ENCODE results near the gene ATP2C2. TPM values are rescaled to one million over a fixed set of nuclear protein-coding genes. Genes with fewer than 3 reads are reported as not detected.
"Not testable (repeated sequence)": the region's sequence is repeated elsewhere in the genome, so short reads cannot be mapped to it uniquely, and the experiment has no call there.

ATP2C2 gene
- total RNA-seq, 2 experiments from 2014 or later = not detected

GRCh38 chr16:84330685-84331050, 37.7 kb upstream of the ATP2C2 start:
- ChIA-PET CTCF (no interaction called here), POLR2A (no interaction called here)
- Mint-ChIP-seq H3K27ac (no peak overlapping the region), H3K9me3 (ENCODE audit: insufficient read depth) (no peaks in the 10 kb centered on the region), H3K4me3 (no peak overlapping the region), H3K4me1 (ENCODE audit: low read depth) (no peaks in the 10 kb centered on the region), H3K36me3 (ENCODE audit: low read depth) (no peaks in the 10 kb centered on the region), H3K27me3 (ENCODE audit: low read depth) (peaks cover 2% of the 10 kb centered on the region)
- ATAC-seq (no peak), DNase-seq (no peak)

- peaks cover 2% of the 10 kb centered on the region for H3K36me3 Mint-ChIP-seq (ENCODE audit: low read depth)
- CTCF ChIA-PET = no interaction called here
- DNase-seq (no peak), ATAC-seq (no peak)
- H3K4me1 Mint-ChIP-seq (ENCODE audit: low read depth) = no peaks in the 10 kb centered on the region
- H3K4me3 Mint-ChIP-seq = no peak overlapping the region
- POLR2A ChIA-PET = no interaction called here
- H3K27ac Mint-ChIP-seq = no peak overlapping the region
- peaks cover 2% of the 10 kb centered on the region for H3K27me3 Mint-ChIP-seq (ENCODE audit: low read depth)
- peaks cover 3% of the 10 kb centered on the region for H3K9me3 Mint-ChIP-seq (ENCODE audit: insufficient read depth)
Observed at GRCh38 chr16:84331998-84332780, 36.1 kb upstream of the ATP2C2 start.

DNA sequence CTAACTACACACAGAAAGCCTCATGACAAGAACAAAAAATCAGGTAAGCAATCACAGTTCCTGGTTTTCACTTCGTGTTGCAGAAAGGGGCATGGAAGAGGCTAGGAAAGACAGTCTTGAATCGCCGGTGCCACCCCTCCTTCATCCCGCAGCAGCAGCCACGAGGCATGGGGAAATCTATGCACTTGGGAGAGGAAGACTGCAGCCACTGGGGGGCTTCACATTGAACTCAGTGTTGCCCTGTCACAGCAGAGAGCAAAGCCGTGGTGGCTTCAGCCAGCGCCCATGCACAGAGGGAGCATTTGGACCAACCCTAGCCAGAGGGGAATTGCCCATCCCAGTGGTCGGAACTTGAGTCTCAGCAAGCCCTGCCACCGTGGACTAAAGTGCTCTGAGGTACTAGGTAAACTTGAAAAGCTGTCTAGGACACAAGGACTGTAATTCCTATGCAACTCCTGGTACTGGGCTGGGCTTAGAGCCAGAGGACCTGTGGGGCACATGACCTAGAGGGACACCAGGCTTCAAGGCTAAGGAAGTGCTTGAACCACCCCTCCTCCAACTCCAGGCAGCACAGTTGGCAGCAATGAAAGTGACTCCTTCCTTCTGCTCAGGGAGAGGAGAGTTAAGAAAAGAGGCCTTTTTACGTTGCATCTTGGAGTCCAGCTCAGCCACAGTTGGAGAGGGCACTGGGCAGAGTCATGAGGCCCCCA, 35.2 kb upstream of the ATP2C2 start:
- no peak for DNase-seq
- POLR2A ChIA-PET = no interaction called here
- Mint-ChIP-seq H3K27ac (no peak overlapping the region), H3K4me1 (ENCODE audit: low read depth) (no peaks in the 10 kb centered on the region), H3K4me3 (no peak overlapping the region), H3K27me3 (ENCODE audit: low read depth) (peaks cover 4% of the 10 kb centered on the region), H3K9me3 (ENCODE audit: insufficient read depth) (peaks cover 6% of the 10 kb centered on the region), H3K36me3 (ENCODE audit: low read depth) (peaks cover 3% of the 10 kb centered on the region)
- CTCF ChIA-PET = no interaction called here
- no peak for ATAC-seq

GRCh38 chr16:84334058-84334457, 34.3 kb upstream of the ATP2C2 start:
- peaks cover 6% of the 10 kb centered on the region for H3K9me3 Mint-ChIP-seq (ENCODE audit: insufficient read depth)
- H3K27ac Mint-ChIP-seq = no peak overlapping the region
- no peaks in the 10 kb centered on the region for H3K4me1 Mint-ChIP-seq (ENCODE audit: low read depth)
- peaks cover 3% of the 10 kb centered on the region for H3K36me3 Mint-ChIP-seq (ENCODE audit: low read depth)
- DNase-seq = no peak
- ChIA-PET POLR2A (no interaction called here), CTCF (no interaction called here)
- ATAC-seq = no peak
- peaks cover 4% of the 10 kb centered on the region for H3K27me3 Mint-ChIP-seq (ENCODE audit: low read depth)
- no peak overlapping the region for H3K4me3 Mint-ChIP-seq

DNA sequence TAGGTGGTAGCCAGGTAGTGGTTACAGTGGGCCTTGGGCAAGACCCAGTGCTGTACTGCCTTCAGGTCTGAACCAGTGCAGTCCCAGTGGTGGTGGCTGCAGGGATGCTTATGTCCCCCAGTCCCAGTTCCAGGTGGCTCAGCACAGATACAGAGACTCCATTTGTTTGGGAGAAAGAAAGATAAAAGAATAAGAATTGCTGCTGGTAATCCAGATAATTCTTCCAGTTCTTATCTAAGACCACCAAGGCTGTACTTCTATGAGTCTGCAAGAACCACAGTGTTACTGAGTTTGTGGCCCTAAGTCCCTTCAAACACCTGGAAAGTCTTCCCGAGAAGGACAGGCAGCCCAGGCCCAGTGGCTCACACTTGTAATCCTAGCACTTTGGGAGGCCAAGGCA, 33.9 kb upstream of the ATP2C2 start:
- H3K9me3 Mint-ChIP-seq (ENCODE audit: insufficient read depth) = peaks cover 6% of the 10 kb centered on the region
- H3K4me1 Mint-ChIP-seq (ENCODE audit: low read depth) = no peaks in the 10 kb centered on the region
- no peak overlapping the region for H3K27ac Mint-ChIP-seq
- DNase-seq (no peak), ATAC-seq (no peak)
- H3K4me3 Mint-ChIP-seq = no peak overlapping the region
- CTCF ChIA-PET = no interaction called here
- POLR2A ChIA-PET = no interaction called here
- H3K27me3 Mint-ChIP-seq (ENCODE audit: low read depth) = peaks cover 4% of the 10 kb centered on the region
- H3K36me3 Mint-ChIP-seq (ENCODE audit: low read depth) = peaks cover 3% of the 10 kb centered on the region

DNA sequence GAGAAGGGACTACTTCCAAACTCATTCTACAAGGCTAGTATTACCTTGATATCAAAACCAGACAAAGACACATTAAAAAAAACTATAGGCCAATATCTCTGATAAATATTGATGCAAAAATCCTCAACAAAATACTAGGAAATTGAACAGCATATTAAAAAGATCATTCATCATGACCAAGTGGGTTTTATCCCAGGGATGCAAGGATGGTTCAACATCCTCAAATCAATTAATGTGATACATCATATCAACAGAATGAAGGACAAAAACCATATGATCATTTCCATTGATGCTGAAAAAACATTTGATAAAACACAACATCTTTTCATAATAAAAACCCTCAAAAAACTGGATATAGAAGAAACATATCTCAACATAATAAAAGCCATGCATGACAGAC, 31.1 kb upstream of the ATP2C2 start:
- ATAC-seq, POLR2A ChIA-PET, H3K4me3 Mint-ChIP-seq: not testable (repeated sequence)

DNA sequence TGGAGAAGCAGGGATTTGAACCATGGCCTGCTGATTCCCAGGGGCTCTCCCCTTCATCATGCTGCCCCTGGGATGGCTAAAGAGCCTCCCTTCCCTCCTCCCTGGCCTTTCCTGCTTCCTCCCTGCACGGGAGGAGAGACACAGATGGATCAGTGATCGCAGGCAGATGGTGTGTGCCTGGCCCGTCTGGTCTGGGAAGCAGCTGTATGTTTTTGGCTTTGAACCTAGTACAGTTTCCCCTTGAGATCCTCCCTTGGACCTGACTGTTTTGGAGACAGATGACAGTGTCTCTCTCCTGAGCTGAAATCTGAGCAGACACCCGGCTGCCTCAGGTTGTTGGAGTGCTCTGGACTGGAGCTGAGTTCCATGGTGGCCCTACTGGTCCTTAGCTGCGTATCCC, 29.0 kb upstream of the ATP2C2 start:
- CTCF ChIA-PET = no interaction called here
- no peak overlapping the region for H3K27ac Mint-ChIP-seq
- DNase-seq (no peak), ATAC-seq (no peak)
- peaks cover 4% of the 10 kb centered on the region for H3K27me3 Mint-ChIP-seq (ENCODE audit: low read depth)
- peaks cover 6% of the 10 kb centered on the region for H3K9me3 Mint-ChIP-seq (ENCODE audit: insufficient read depth)
- no peaks in the 10 kb centered on the region for H3K4me1 Mint-ChIP-seq (ENCODE audit: low read depth)
- POLR2A ChIA-PET = no interaction called here
- peaks cover 3% of the 10 kb centered on the region for H3K36me3 Mint-ChIP-seq (ENCODE audit: low read depth)
- no peak overlapping the region for H3K4me3 Mint-ChIP-seq

More for the DNA sequence above, 31.1 kb upstream of the ATP2C2 start:
- H3K27me3 Mint-ChIP-seq (ENCODE audit: low read depth); H3K27ac Mint-ChIP-seq; H3K36me3 Mint-ChIP-seq (ENCODE audit: low read depth); DNase-seq; CTCF ChIA-PET; H3K4me1 Mint-ChIP-seq (ENCODE audit: low read depth); H3K9me3 Mint-ChIP-seq (ENCODE audit: insufficient read depth): not testable (repeated sequence)

DNA sequence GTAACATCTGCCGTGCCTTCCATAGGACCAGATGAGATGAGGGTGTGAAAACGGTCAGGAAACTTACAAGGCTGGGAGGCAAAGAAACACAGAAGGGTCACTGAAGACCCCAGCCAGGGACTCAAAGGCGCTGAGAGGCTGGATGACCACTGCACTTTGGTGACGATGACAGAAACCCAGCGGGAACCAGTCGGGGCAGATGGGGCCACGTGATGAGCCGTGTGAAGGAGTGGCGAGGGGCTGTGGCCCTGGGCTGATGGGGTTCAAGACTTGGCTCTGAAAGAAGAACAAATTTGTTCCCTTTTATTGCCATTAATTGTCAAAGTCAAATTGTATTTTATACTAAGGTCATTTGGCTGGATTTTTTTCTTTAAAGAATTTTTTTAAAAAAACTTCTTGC, 28.6 kb upstream of the ATP2C2 start:
- ChIA-PET POLR2A (no interaction called here), CTCF (no interaction called here)
- Mint-ChIP-seq H3K36me3 (ENCODE audit: low read depth) (peaks cover 3% of the 10 kb centered on the region), H3K27me3 (ENCODE audit: low read depth) (peaks cover 4% of the 10 kb centered on the region), H3K9me3 (ENCODE audit: insufficient read depth) (peaks cover 6% of the 10 kb centered on the region), H3K4me1 (ENCODE audit: low read depth) (no peaks in the 10 kb centered on the region), H3K27ac (no peak overlapping the region), H3K4me3 (no peak overlapping the region)
- ATAC-seq (no peak), DNase-seq (no peak)

DNA sequence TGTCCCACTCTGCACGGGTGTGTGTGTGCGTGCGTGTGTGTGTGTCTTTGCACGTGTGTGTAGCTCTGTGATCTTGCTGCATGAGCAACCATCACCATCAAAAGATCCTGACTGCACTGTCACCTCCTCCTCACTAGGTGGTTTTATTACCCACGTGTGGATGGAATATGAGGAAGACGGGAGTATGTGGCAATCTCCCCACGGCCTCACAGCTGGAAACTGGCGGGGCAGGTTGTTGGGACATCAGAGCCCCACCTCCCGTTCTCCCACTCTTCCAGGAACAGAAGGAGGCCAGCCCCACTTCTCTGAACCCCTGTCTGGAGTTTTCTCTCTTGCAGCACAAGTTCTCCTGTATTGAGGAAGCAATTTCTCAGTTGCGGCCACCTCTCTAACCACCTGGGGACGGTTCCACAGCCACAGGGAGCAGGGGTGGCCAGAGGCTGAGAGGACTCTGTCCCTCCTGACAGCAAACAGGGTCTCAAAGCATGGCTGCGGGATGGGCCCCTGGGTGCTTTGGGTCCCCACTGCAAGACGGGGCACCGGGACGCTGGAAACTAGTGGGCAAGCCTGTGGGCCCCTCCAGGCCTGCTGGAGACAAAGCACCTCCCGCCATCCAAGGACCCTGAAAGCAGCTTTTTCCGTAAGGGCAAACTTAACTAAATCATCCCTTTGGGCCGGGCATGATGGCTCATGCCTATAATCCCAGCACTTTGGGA, 27.9 kb upstream of the ATP2C2 start:
- no peak for DNase-seq
- no peak for ATAC-seq
- ChIA-PET CTCF (no interaction called here), POLR2A (no interaction called here)
- Mint-ChIP-seq H3K4me3 (no peak overlapping the region), H3K27ac (no peak overlapping the region), H3K9me3 (ENCODE audit: insufficient read depth) (peaks cover 6% of the 10 kb centered on the region), H3K4me1 (ENCODE audit: low read depth) (no peaks in the 10 kb centered on the region), H3K36me3 (ENCODE audit: low read depth) (peaks cover 3% of the 10 kb centered on the region), H3K27me3 (ENCODE audit: low read depth) (peaks cover 2% of the 10 kb centered on the region)

DNA sequence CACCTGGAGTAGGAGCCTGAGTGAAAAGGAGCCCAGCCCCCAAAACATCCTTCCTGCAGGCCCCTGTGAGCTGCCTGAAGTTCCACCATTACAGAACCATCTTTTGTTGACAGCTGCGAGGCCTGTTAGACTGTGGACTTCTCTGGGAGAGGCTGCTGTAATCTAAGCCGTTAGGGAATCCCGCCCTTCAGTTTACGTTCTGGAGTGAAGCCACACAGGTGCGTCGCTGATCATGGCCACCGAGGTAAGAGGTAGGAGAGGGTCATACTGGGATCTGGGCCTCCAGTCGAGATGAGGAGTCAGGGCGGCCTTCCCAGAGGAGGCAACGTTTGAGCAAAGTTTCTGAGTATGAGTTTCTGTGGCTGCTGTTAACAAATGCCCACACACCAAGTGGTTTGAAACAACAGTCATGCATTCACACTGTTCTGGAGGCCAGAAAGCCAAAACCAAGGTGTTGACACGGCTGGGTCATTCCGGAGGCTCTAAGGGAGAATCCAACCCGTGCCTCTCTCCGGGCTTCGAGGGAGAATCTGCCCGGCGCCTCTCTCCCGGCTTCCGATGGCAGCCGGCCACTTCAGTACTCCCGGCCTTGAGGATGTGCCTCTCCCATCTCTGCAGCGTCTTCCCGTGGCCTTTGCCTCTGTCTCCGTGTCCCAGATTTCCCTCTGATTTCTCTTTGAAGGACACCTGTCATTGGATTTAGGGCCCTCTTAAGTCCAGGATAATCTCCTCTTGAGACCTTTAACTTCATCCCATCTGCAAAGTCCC, 26.6 kb upstream of the ATP2C2 start:
- H3K36me3 Mint-ChIP-seq (ENCODE audit: low read depth) = peaks cover 3% of the 10 kb centered on the region

GRCh38 chr16:84343800-84344199, 24.5 kb upstream of the ATP2C2 start:
- DNase-seq; H3K4me3 Mint-ChIP-seq; POLR2A ChIA-PET; CTCF ChIA-PET; H3K9me3 Mint-ChIP-seq (ENCODE audit: insufficient read depth); H3K27me3 Mint-ChIP-seq (ENCODE audit: low read depth); H3K36me3 Mint-ChIP-seq (ENCODE audit: low read depth); ATAC-seq; H3K27ac Mint-ChIP-seq; H3K4me1 Mint-ChIP-seq (ENCODE audit: low read depth): not testable (repeated sequence)

More for the DNA sequence above, 26.6 kb upstream of the ATP2C2 start:
- ATAC-seq = no peak
- no peak overlapping the region for H3K27ac Mint-ChIP-seq
- H3K9me3 Mint-ChIP-seq (ENCODE audit: insufficient read depth) = peaks cover 6% of the 10 kb centered on the region
- H3K4me3 Mint-ChIP-seq = no peak overlapping the region
- peaks cover 2% of the 10 kb centered on the region for H3K27me3 Mint-ChIP-seq (ENCODE audit: low read depth)
- ChIA-PET POLR2A (no interaction called here), CTCF (no interaction called here)
- no peak for DNase-seq
- H3K4me1 Mint-ChIP-seq (ENCODE audit: low read depth) = no peaks in the 10 kb centered on the region

GRCh38 chr16:84344781-84345180, 23.6 kb upstream of the ATP2C2 start:
- ChIA-PET POLR2A (no interaction called here), CTCF (interaction anchor here (1.1 kb wide), 1 partner anchor 18 kb away, joined by 3 read pairs; no protein-coding TSS in a partner anchor)
- Mint-ChIP-seq H3K36me3 (ENCODE audit: low read depth) (no peaks in the 10 kb centered on the region), H3K4me3 (no peak overlapping the region), H3K4me1 (ENCODE audit: low read depth) (no peaks in the 10 kb centered on the region), H3K27ac (no peak overlapping the region), H3K9me3 (ENCODE audit: insufficient read depth) (no peaks in the 10 kb centered on the region), H3K27me3 (ENCODE audit: low read depth) (no peaks in the 10 kb centered on the region)
- no peak for DNase-seq
- no peak for ATAC-seq
